H1 (cell line): Measurements from ENCODE around the gene DYNLT2B. TPM values are rescaled to one million over a fixed set of nuclear protein-coding genes. Genes with fewer than 3 reads are reported as not detected.

ENCODE experiments used
- CTCF ChIA-PET: fragments of 300-600 bp; sonication (Branson Sonifier 250); formaldehyde crosslinking; loops from one replicate; lab custom pipeline; 2021; ENCODE audit not compliant: partially characterized antibody; lab: Charles Lee
- POLR2A ChIA-PET: fragments of 300-600 bp; sonication (Branson Sonifier 250); formaldehyde crosslinking; loops from one replicate; lab custom pipeline; 2021; ENCODE audit warnings: inconsistent platforms; ENCODE audit not compliant: partially characterized antibody; lab: Charles Lee
- DNase-seq, 2 experiments: peaks; one replicate each; pipeline versions ENCODE4 v3.0.0 to v3.0.0-alpha.2; 2010 to 2022; ENCODE audit warnings: low spot score in 2 of 2, low read depth in 1 of 2, mixed read lengths in 1 of 2
- FAIRE-seq: peaks from 2 replicates; lab custom pipeline; 2011; peaks lifted over from hg19 to GRCh38; lab: Jason Lieb, UNC
- H2AFZ ChIP-seq: 2 replicates; pipeline ENCODE4 v1.8.1; 2012; ENCODE audit warnings: low read length, inconsistent platforms
- H2AK5ac ChIP-seq: 2 replicates; pipeline ENCODE4 v1.6.1; 2013; ENCODE audit warnings: low read depth, low read length
- H2BK120ac ChIP-seq: replicated peaks from 2 replicates; pipeline ENCODE3; 2013; ENCODE audit warnings: low read depth, low read length, inconsistent platforms
- H2BK12ac ChIP-seq: 2 replicates; pipeline ENCODE4 v1.6.1; 2013; ENCODE audit warnings: low read depth, low read length
- H2BK15ac ChIP-seq: 2 replicates; pipeline ENCODE4 v1.6.1; 2013; ENCODE audit warnings: low read length
- H2BK20ac ChIP-seq: 2 replicates; pipeline ENCODE4 v1.6.1; 2013; ENCODE audit warnings: low read length
- H2BK5ac ChIP-seq: 2 replicates; pipeline ENCODE4 v1.6.1; 2013; ENCODE audit warnings: low read depth, low read length
- H3K14ac ChIP-seq: 2 replicates; pipeline ENCODE4 v1.6.1; 2013; ENCODE audit warnings: inconsistent platforms; ENCODE audit not compliant: insufficient read length
- H3K18ac ChIP-seq: 2 replicates; pipeline ENCODE4 v1.6.1; 2013; ENCODE audit warnings: low read length; ENCODE audit errors: extremely low read depth
- H3K23ac ChIP-seq: 2 replicates; pipeline ENCODE4 v1.6.1; 2013; ENCODE audit warnings: inconsistent platforms; ENCODE audit not compliant: insufficient read length
- H3K23me2 ChIP-seq: 2 replicates; pipeline ENCODE4 v1.6.1; 2013; ENCODE audit warnings: low read depth, low read length
- H3K27ac ChIP-seq: 2 replicates; pipeline ENCODE4 v1.6.1; 2011; ENCODE audit warnings: low read depth, low read length, inconsistent platforms
- H3K27me3 ChIP-seq, 4 experiments: replicated peaks in 1 of 4; 1 replicate in 1 of 4; 2 replicates in 3 of 4; pipeline versions ENCODE4 v1.6.1 to v1.8.1; 2011 to 2013; ENCODE audit warnings: low read length in 3 of 4, mild to moderate bottlenecking in 3 of 4, inconsistent platforms in 2 of 4, mixed read lengths in 2 of 4, moderate library complexity in 1 of 4; ENCODE audit not compliant: control insufficient read depth in 3 of 4, insufficient read depth in 3 of 4; ENCODE audit errors: extremely low read depth in 1 of 4
- H3K36me3 ChIP-seq, 4 experiments: 2 replicates each; pipeline versions ENCODE4 v1.6.1 to v1.8.1; 2011 to 2013; ENCODE audit warnings: mild to moderate bottlenecking in 4 of 4, low read length in 3 of 4, moderate library complexity in 2 of 4, control low read depth in 1 of 4, inconsistent platforms in 1 of 4; ENCODE audit not compliant: insufficient read depth in 4 of 4, control insufficient read depth in 2 of 4
- H3K4ac ChIP-seq: replicated peaks from 2 replicates; pipeline ENCODE3; 2013; ENCODE audit warnings: low read length, low read depth, mixed read lengths, inconsistent platforms; ENCODE audit not compliant: insufficient read length
- H3K4me1 ChIP-seq, 4 experiments: replicated peaks in 1 of 4; 1 replicate in 1 of 4; 2 replicates in 3 of 4; pipeline versions ENCODE4 v1.6.1 to v1.8.1; 2011 to 2013; ENCODE audit warnings: low read length in 3 of 4, inconsistent platforms in 2 of 4, mixed read lengths in 1 of 4; ENCODE audit not compliant: insufficient read depth in 4 of 4, control insufficient read depth in 3 of 4
- H3K4me2 ChIP-seq, 2 experiments: 2 replicates each; pipeline versions ENCODE4 v1.6.1 to v1.8.1; 2011 to 2013; ENCODE audit warnings: low read depth in 2 of 2, low read length in 2 of 2, control low read depth in 1 of 2, inconsistent platforms in 1 of 2, mild to moderate bottlenecking in 1 of 2; ENCODE audit not compliant: insufficient read depth in 1 of 2
- H3K4me3 ChIP-seq, 4 experiments: fragments of 200-600, 300-600 bp in 1 of 4; sonication (generic), shearing (Covaris generic), sonication (Bioruptor Twin) in 1 of 4; 2 replicates each; pipeline versions ENCODE4 v1.5.1 to v1.8.1; 2011 to 2016; ENCODE audit warnings: low read length in 4 of 4, low read depth in 3 of 4, control low read depth in 2 of 4, inconsistent platforms in 2 of 4, mild to moderate bottlenecking in 2 of 4, mixed read lengths in 1 of 4, moderate library complexity in 1 of 4; ENCODE audit not compliant: insufficient read depth in 2 of 4; ENCODE audit errors: extremely low read depth in 1 of 4
- H3K56ac ChIP-seq: replicated peaks from 2 replicates; pipeline ENCODE3; 2013; ENCODE audit warnings: low read depth, mild to moderate bottlenecking, mixed read lengths, low read length, inconsistent platforms; ENCODE audit not compliant: insufficient read length
- H3K79me1 ChIP-seq: 2 replicates; pipeline ENCODE4 v1.6.1; 2013; ENCODE audit warnings: low read depth, low read length, control low read depth
- H3K79me2 ChIP-seq, 2 experiments: 2 replicates each; pipeline versions ENCODE4 v1.6.1 to v1.8.1; 2012 to 2013; ENCODE audit warnings: low read length in 2 of 2, mild to moderate bottlenecking in 2 of 2, inconsistent platforms in 1 of 2; ENCODE audit not compliant: insufficient read depth in 2 of 2, control insufficient read depth in 1 of 2
- H3K9ac ChIP-seq, 4 experiments: replicated peaks in 1 of 4; 1 replicate in 1 of 4; 2 replicates in 3 of 4; pipeline versions ENCODE4 v1.6.1 to v1.8.1; 2011 to 2013; ENCODE audit warnings: low read depth in 3 of 4, low read length in 3 of 4, control low read depth in 2 of 4, mild to moderate bottlenecking in 2 of 4, moderate library complexity in 2 of 4, inconsistent platforms in 1 of 4; ENCODE audit errors: extremely low read depth in 1 of 4
- H3K9me3 ChIP-seq, 2 experiments: 2 replicates each; pipeline versions ENCODE4 v1.6.1 to v1.8.1; 2012 to 2013; ENCODE audit warnings: mild to moderate bottlenecking in 2 of 2, moderate library complexity in 2 of 2, control low read depth in 1 of 2, inconsistent platforms in 1 of 2, low read depth in 1 of 2, low read length in 1 of 2, mixed read lengths in 1 of 2; ENCODE audit not compliant: insufficient read depth in 2 of 2
- H4K20me1 ChIP-seq, 2 experiments: replicated peaks in 1 of 2; 2 replicates each; pipeline versions ENCODE3 to v1.8.1; 2011 to 2013; ENCODE audit warnings: inconsistent platforms in 2 of 2, low read length in 2 of 2, mild to moderate bottlenecking in 1 of 2; ENCODE audit not compliant: insufficient read depth in 2 of 2, control insufficient read depth in 1 of 2
- H4K5ac ChIP-seq: 2 replicates; pipeline ENCODE4 v1.6.1; 2013; ENCODE audit warnings: low read length, low read depth, mixed read lengths, inconsistent platforms; ENCODE audit not compliant: insufficient read length
- H4K8ac ChIP-seq: 2 replicates; pipeline ENCODE4 v1.8.0; 2013; ENCODE audit warnings: mild to moderate bottlenecking, moderate library complexity, low read length, inconsistent platforms; ENCODE audit not compliant: insufficient read depth; ENCODE audit errors: extremely low read depth
- H4K91ac ChIP-seq: replicated peaks from 2 replicates; pipeline ENCODE3; 2013; ENCODE audit warnings: low read length, mixed read lengths, inconsistent platforms; ENCODE audit not compliant: insufficient read length
- CHD2 ChIP-seq: IDR thresholded peaks from 2 replicates; pipeline ENCODE4 v1.6.1; 2012; ENCODE audit warnings: low read length, improper control_type of control experiment
- CREB1 ChIP-seq: IDR thresholded peaks from 2 replicates; pipeline ENCODE4 v1.6.1; 2012; ENCODE audit warnings: inconsistent platforms
- EGR1 ChIP-seq: IDR thresholded peaks from 2 replicates; pipeline ENCODE4 v1.6.1; 2011; ENCODE audit warnings: low read depth, low read length, borderline replicate concordance
- PHF8 ChIP-seq: fragments of 200-600 bp; sonication (generic); conservative IDR thresholded peaks from 2 replicates; pipeline ENCODE4 v1.7.1; 2012; ENCODE audit warnings: low read depth, mild to moderate bottlenecking, inconsistent platforms, low read length, moderate library complexity
- POU5F1 ChIP-seq: IDR thresholded peaks from 2 replicates; pipeline ENCODE4 v1.6.1; 2011; ENCODE audit warnings: low read depth, mild to moderate bottlenecking, low read length, moderate library complexity
- SIX5 ChIP-seq: IDR thresholded peaks from 2 replicates; pipeline ENCODE4 v1.6.1; 2011; ENCODE audit warnings: mild to moderate bottlenecking, low read depth, low read length
- WGBS, 2 experiments: shearing (Covaris generic) in 1 of 2; methylation state at CpG; one replicate each; pipeline versions ENCODE4 v1.1.6 to v1.1.7; 2013 to 2015; ENCODE audit warnings: low lambda C conversion rate in 2 of 2, mixed read lengths in 2 of 2, inconsistent platforms in 1 of 2, low coverage in 1 of 2, missing lambda C conversion rate in 1 of 2; ENCODE audit not compliant: insufficient replicate concordance in 2 of 2, insufficient coverage in 1 of 2, insufficient read length in 1 of 2; ENCODE audit errors: extremely low coverage in 1 of 2, missing lambda C conversion rate in 1 of 2; 5-methylcytosine and 5-hydroxymethylcytosine counted together
- polyA plus RNA-seq, 7 experiments: library from polyadenylated mRNA; depleted of rRNA in 3 of 7; stranded (reverse) in 5 of 7; unstranded in 2 of 7; fragments of >200 nt in 5 of 7; fragments of 200-250 nt in 2 of 7; gene quantifications; 1 replicate in 5 of 7; 2 replicates in 1 of 7; 4 replicates in 1 of 7; pipeline versions ENCODE4 v1.2.1 to v1.2.3, GENCODE V29; 2011 to 2013; ENCODE audit warnings: missing spikeins in 2 of 7, mixed read lengths in 2 of 7
- total RNA-seq: library from RNA; stranded (reverse); fragmentation: NEBNext Ultra II Directional; extraction: Animal tissue kit (Norgen Biotek cat#: 25700); gene quantifications from 2 replicates; pipeline ENCODE4 v1.2.1, GENCODE V29; 2021
- TF ChIP-seq, protein P1 (sequence below): IDR thresholded peaks from 2 replicates; pipeline ENCODE4 v1.6.1; 2011; ENCODE audit warnings: low read length, improper control_type of control experiment

Gene DYNLT2B
- total and polyA plus RNA-seq, 2 of the 8 experiments (the other 6 are each of a cell fraction or from before 2014, with no cell fraction given) = 10.9 to 22.2 TPM

DNA sequence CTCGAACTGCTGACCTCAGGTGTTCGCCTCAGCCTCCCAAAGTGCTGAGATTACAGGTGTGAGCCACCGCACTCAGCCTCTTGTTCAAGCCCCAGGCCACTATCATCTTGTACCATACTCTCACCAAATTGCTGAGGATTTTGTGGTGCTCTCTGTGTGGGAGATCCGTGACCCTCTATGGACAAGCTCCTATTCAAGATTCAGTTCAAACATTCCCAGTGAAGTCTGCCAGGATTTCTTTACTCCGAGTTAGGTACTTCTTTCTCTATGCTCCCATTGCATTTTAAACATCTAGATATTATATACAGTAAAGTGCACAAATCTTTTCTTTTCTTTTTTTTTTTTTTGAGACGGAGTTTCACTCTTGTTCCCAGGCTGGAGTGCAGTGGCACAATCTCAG is 21.0 kb upstream of the DYNLT2B start:
- no peaks in the 10 kb centered on the region for H3K27me3 ChIP-seq
- H2BK5ac ChIP-seq = no peak overlapping the region
- no peak overlapping the region for H3K14ac ChIP-seq
- no peak overlapping the region for H3K56ac ChIP-seq
- no peak overlapping the region for H2AFZ ChIP-seq
- no peak overlapping the region for H2BK12ac ChIP-seq
- H2AK5ac ChIP-seq = no peak overlapping the region
- H3K23me2 ChIP-seq = no peaks in the 10 kb centered on the region
- H3K4me3 ChIP-seq = no peak overlapping the region
- no peaks in the 10 kb centered on the region for H3K79me1 ChIP-seq
- no peaks in the 10 kb centered on the region for H4K20me1 ChIP-seq
- ChIA-PET CTCF (no interaction called here), POLR2A (no interaction called here)
- DNase-seq (no peak), FAIRE-seq (no peak)
- no peaks in the 10 kb centered on the region for H3K9me3 ChIP-seq
- H3K4me1 ChIP-seq = no peaks in the 10 kb centered on the region; a peak in 1 of 7 replicates
- H4K91ac ChIP-seq = no peak overlapping the region
- H3K79me2 ChIP-seq = no peaks in the 10 kb centered on the region
- H3K23ac ChIP-seq = no peak overlapping the region
- no peak overlapping the region for H2BK20ac ChIP-seq
- 90% methylated on average over 6 of the region's 6 CpGs; no CpG with 5 or more reads in 1 of the 2 experiments for WGBS, 2 experiments
- H3K4ac ChIP-seq = no peak overlapping the region
- H3K27ac ChIP-seq = no peak overlapping the region
- no peaks in the 10 kb centered on the region for H3K36me3 ChIP-seq
- no peak overlapping the region for H3K4me2 ChIP-seq
- H4K8ac ChIP-seq = no peak overlapping the region
- H2BK120ac ChIP-seq = no peak overlapping the region
- no peak overlapping the region for H3K9ac ChIP-seq
- H4K5ac ChIP-seq = no peak overlapping the region
- no peak overlapping the region for H2BK15ac ChIP-seq
- no peak overlapping the region for H3K18ac ChIP-seq
- TF ChIP-seq CREB1 (no peak), PHF8 (no peak), POU5F1 (no peak), EGR1 (no peak), CHD2 (no peak), SIX5 (no peak)
- TF ChIP-seq, protein P1, sequence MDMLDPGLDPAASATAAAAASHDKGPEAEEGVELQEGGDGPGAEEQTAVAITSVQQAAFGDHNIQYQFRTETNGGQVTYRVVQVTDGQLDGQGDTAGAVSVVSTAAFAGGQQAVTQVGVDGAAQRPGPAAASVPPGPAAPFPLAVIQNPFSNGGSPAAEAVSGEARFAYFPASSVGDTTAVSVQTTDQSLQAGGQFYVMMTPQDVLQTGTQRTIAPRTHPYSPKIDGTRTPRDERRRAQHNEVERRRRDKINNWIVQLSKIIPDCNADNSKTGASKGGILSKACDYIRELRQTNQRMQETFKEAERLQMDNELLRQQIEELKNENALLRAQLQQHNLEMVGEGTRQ = no peak
